Naive thymus-derived CD4-positive, alpha-beta T cell (primary cell): ENCODE data around the gene TRMT112. TPM values are rescaled to one million over a fixed set of nuclear protein-coding genes. Genes with fewer than 3 reads are reported as not detected.

Experiments used
- ATAC-seq: fragments of 150-1000 bp; cut with Tn5 transposase; 2 replicates; pipeline ENCODE4 v1.10.0; 2021; ENCODE audit warnings: mild to moderate bottlenecking, moderate library complexity
- CTCF ChIA-PET: fragments of 350-600 bp; sonication (Branson Sonifier 250); formaldehyde crosslinking; loops from one replicate; lab custom pipeline; 2021; ENCODE audit warnings: antibody characterized with exemption; lab: Charles Lee
- POLR2A ChIA-PET: fragments of 350-600 bp; sonication (Branson Sonifier 250); formaldehyde crosslinking; loops from one replicate; lab custom pipeline; 2021; ENCODE audit warnings: antibody characterized with exemption, inconsistent platforms; lab: Charles Lee
- DNase-seq, 9 donors: peaks; one replicate each; pipeline versions ENCODE4 v3.0.0 to v3.0.0-alpha.2; 2020 to 2022; ENCODE audit warnings: mixed read lengths in 1 of 9
- H3K27ac ChIP-seq: one replicate; pipeline ENCODE4 v1.7.0; 2013; ENCODE audit warnings: mild to moderate bottlenecking, low read depth, low read length, moderate library complexity
- H3K27me3 ChIP-seq, 2 donors: one replicate each; pipeline ENCODE4 v1.7.0; 2013; ENCODE audit warnings: low read length in 2 of 2, mild to moderate bottlenecking in 2 of 2, moderate library complexity in 2 of 2; ENCODE audit not compliant: control insufficient read depth in 2 of 2, insufficient read depth in 2 of 2
- H3K36me3 ChIP-seq, 3 experiments: 1 replicate in 2 of 3; 2 replicates in 1 of 3; pipeline ENCODE4 v1.7.0; 2013; ENCODE audit warnings: low read length in 3 of 3, mild to moderate bottlenecking in 3 of 3, moderate library complexity in 1 of 3; ENCODE audit not compliant: insufficient read depth in 3 of 3, control insufficient read depth in 2 of 3
- H3K4me1 ChIP-seq, 2 donors: one replicate each; pipeline ENCODE4 v1.7.0; 2013; ENCODE audit warnings: low read length in 2 of 2, mild to moderate bottlenecking in 2 of 2, moderate library complexity in 1 of 2; ENCODE audit not compliant: control insufficient read depth in 2 of 2, insufficient read depth in 2 of 2
- H3K4me3 ChIP-seq: 2 replicates; pipeline ENCODE4 v1.7.0; 2013; ENCODE audit warnings: mild to moderate bottlenecking, low read length
- H3K9me3 ChIP-seq, 3 experiments: 1 replicate in 2 of 3; 2 replicates in 1 of 3; pipeline ENCODE4 v1.7.0; 2013; ENCODE audit warnings: low read length in 3 of 3; ENCODE audit not compliant: control insufficient read depth in 2 of 3
- H3K27ac Mint-ChIP-seq, 9 donors: one replicate each; pipeline ENCODE4 v1.8.0; 2020 to 2022; ENCODE audit warnings: mixed read lengths in 9 of 9, mild to moderate bottlenecking in 8 of 9, moderate library complexity in 5 of 9, inconsistent platforms in 2 of 9
- H3K27me3 Mint-ChIP-seq, 5 donors: one replicate each; pipeline ENCODE4 v1.8.0; 2021 to 2022; ENCODE audit warnings: mixed read lengths in 5 of 5, mild to moderate bottlenecking in 1 of 5
- H3K36me3 Mint-ChIP-seq, 5 donors: one replicate each; pipeline ENCODE4 v1.8.0; 2020 to 2022; ENCODE audit warnings: mixed read lengths in 5 of 5, mild to moderate bottlenecking in 3 of 5, inconsistent platforms in 1 of 5
- H3K4me1 Mint-ChIP-seq, 7 donors: one replicate each; pipeline ENCODE4 v1.8.0; 2020 to 2022; ENCODE audit warnings: mixed read lengths in 7 of 7, mild to moderate bottlenecking in 3 of 7, inconsistent platforms in 1 of 7
- H3K4me3 Mint-ChIP-seq, 10 donors: one replicate each; pipeline ENCODE4 v1.8.0; 2020 to 2022; ENCODE audit warnings: mild to moderate bottlenecking in 10 of 10, mixed read lengths in 10 of 10, moderate library complexity in 6 of 10, inconsistent platforms in 2 of 10
- H3K9me3 Mint-ChIP-seq, 11 donors: one replicate each; pipeline ENCODE4 v1.8.0; 2020 to 2022; ENCODE audit warnings: mixed read lengths in 11 of 11, mild to moderate bottlenecking in 4 of 11, inconsistent platforms in 1 of 11, moderate library complexity in 1 of 11
- intact Hi-C, 2 donors: fragments of 100-400 bp; cut with micrococcal nuclease; formaldehyde crosslinking; loops; one replicate each; pipeline ENCODE4 v1.15.1; 2023
- polyA plus RNA-seq, 2 donors: library from polyadenylated mRNA; unstranded; fragments of 300-500 nt; fragmentation: Illumina TruSeq; gene quantifications; one replicate each; pipeline ENCODE4 v1.2.3, GENCODE V29; 2021
- total RNA-seq, 6 experiments: library from RNA in 5 of 6; stranded (reverse) in 5 of 6; gene quantifications; 1 replicate in 5 of 6; 2 replicates in 1 of 6; pipeline ENCODE4 v1.2.3 and lab custom pipeline; 2021 to 2026

TRMT112 gene
- total and polyA plus RNA-seq, 7 experiments from 2014 or later: 90.9 to 613 (median 166) TPM

- peaks cover 0 to 3% (median 0%) of the 10 kb centered on the region in 5 donors for H3K36me3 Mint-ChIP-seq
- no peak overlapping the region for H3K4me3 Mint-ChIP-seq
Measured at GRCh38 chr11:64294774-64295173, 22.6 kb downstream of the TRMT112 start.

GRCh38 chr11:64292460-64293254, 24.7 kb downstream of the TRMT112 start:
- Histone ChIP-seq H3K27me3 (peaks cover 0 to 15% of the 10 kb centered on the region in 2 donors), H3K4me1 (no peaks in the 10 kb centered on the region), H3K36me3 (no peaks in the 10 kb centered on the region), H3K9me3 (no peaks in the 10 kb centered on the region), H3K27ac (no peak overlapping the region), H3K4me3 (no peak overlapping the region)
- ATAC-seq (no peak), DNase-seq (no peak)
- Mint-ChIP-seq H3K27ac (peak overlapping the region in 1 of 9 donors; percentile 43), H3K4me1 (peaks cover 9 to 13% (median 10%) of the 10 kb centered on the region in 7 donors), H3K4me3 (peak overlapping the region in 9 of 10 donors; percentile 36 to 83 (median 66)), H3K36me3 (peaks cover 0 to 3% (median 0%) of the 10 kb centered on the region in 5 donors), H3K27me3 (peaks cover 45 to 65% (median 51%) of the 10 kb centered on the region in 5 donors), H3K9me3 (peaks cover 0 to 2% (median 0%) of the 10 kb centered on the region in 11 donors)
- POLR2A ChIA-PET: interaction anchor here (1.1 to 1.3 kb wide), 2 partner anchors 8 to 107 kb away, joined by 3 to 6 read pairs; partner anchors contain the start of genes BAD and STIP1
- intact Hi-C loops: loop anchor here in 1 of 2 donors (1.0 kb wide), 1 partner anchor 9 kb away; no protein-coding TSS in a partner anchor
- CTCF ChIA-PET: interaction anchor here (0.5 kb wide), 1 partner anchor 88 kb away, joined by 3 read pairs; no protein-coding TSS in a partner anchor

More at GRCh38 chr11:64294774-64295173, 22.6 kb downstream of the TRMT112 start:
- Histone ChIP-seq H3K4me3 (no peak overlapping the region), H3K27ac (no peak overlapping the region), H3K27me3 (peaks cover 3 to 24% of the 10 kb centered on the region in 2 donors), H3K4me1 (peaks cover 1 to 9% of the 10 kb centered on the region in 2 donors), H3K9me3 (no peaks in the 10 kb centered on the region), H3K36me3 (no peaks in the 10 kb centered on the region)
- no peak for ATAC-seq
- ChIA-PET POLR2A (interaction anchor here (0.6 to 0.7 kb wide), 2 partner anchors 68 to 104 kb away, joined by 3 read pairs; no protein-coding TSS in a partner anchor), CTCF (interaction anchor here (0.9 kb wide), 1 partner anchor 91 kb away, joined by 4 read pairs; no protein-coding TSS in a partner anchor)
- Mint-ChIP-seq H3K9me3 (peaks cover 0 to 4% (median 0%) of the 10 kb centered on the region in 11 donors), H3K27ac (peak overlapping the region in 1 of 9 donors; percentile 20), H3K4me1 (peaks cover 12 to 23% (median 18%) of the 10 kb centered on the region in 7 donors), H3K27me3 (peaks cover 57 to 84% (median 64%) of the 10 kb centered on the region in 5 donors)
- no peak for DNase-seq
- intact Hi-C loops: no loop called here

- Mint-ChIP-seq H3K4me3 (peak overlapping the region in 3 of 10 donors; percentile 57 to 83 (median 77)), H3K27me3 (peaks cover 39 to 57% (median 43%) of the 10 kb centered on the region in 5 donors), H3K27ac (no peak overlapping the region), H3K4me1 (peaks cover 5 to 11% (median 8%) of the 10 kb centered on the region in 7 donors), H3K36me3 (peaks cover 0 to 3% (median 0%) of the 10 kb centered on the region in 5 donors), H3K9me3 (peaks cover 0 to 2% (median 0%) of the 10 kb centered on the region in 11 donors)
- no peaks in the 10 kb centered on the region for H3K4me1 ChIP-seq
- H3K27ac ChIP-seq: no peak overlapping the region
- no peaks in the 10 kb centered on the region for H3K9me3 ChIP-seq
- intact Hi-C loops: loop anchor here in 1 of 2 donors (1.0 kb wide), 1 partner anchor 9 kb away; no protein-coding TSS in a partner anchor
- peaks cover 0 to 11% of the 10 kb centered on the region in 2 donors for H3K27me3 ChIP-seq
- ChIA-PET CTCF (no interaction called here), POLR2A (interaction anchor here (1.3 kb wide), 1 partner anchor 106 kb away, joined by 6 read pairs; the partner anchor contains the start of gene STIP1)
- no peak overlapping the region for H3K4me3 ChIP-seq
- ATAC-seq: peak; percentile 57
- no peaks in the 10 kb centered on the region for H3K36me3 ChIP-seq
- peak in 3 of 9 donors; percentile 25 to 28 (median 27) for DNase-seq
Measured at GRCh38 chr11:64291752-64292459, 25.5 kb downstream of the TRMT112 start.

GRCh38 chr11:64291262-64291751, 26.1 kb downstream of the TRMT112 start, which contains the start of gene KCNK4:
TSS of gene KCNK4 (plus strand) at chr11:64291302. CDS start at chr11:64293019, 1,717 bp downstream.
- Histone ChIP-seq H3K9me3 (no peaks in the 10 kb centered on the region), H3K4me1 (peaks cover 0 to under 1% of the 10 kb centered on the region in 2 donors), H3K27me3 (peaks cover 0 to 9% of the 10 kb centered on the region in 2 donors), H3K36me3 (no peaks in the 10 kb centered on the region), H3K4me3 (no peak within 1 kb of the TSS), H3K27ac (no peak within 1 kb of the TSS)
- Mint-ChIP-seq H3K27me3 (peaks cover 35 to 51% (median 37%) of the 10 kb centered on the region in 5 donors), H3K9me3 (peaks cover 0 to 2% (median 0%) of the 10 kb centered on the region in 11 donors), H3K4me1 (peaks cover 11 to 17% (median 14%) of the 10 kb centered on the region in 7 donors), H3K36me3 (peaks cover 0 to 3% (median 0%) of the 10 kb centered on the region in 5 donors), H3K4me3 (peak within 1 kb of the TSS; percentile 28 to 88 (median 66)), H3K27ac (peak within 1 kb of the TSS in 2 of 9 donors; percentile 41 to 50)
- DNase-seq (no peak), ATAC-seq (no peak)
- intact Hi-C loops: no loop called here
- ChIA-PET CTCF (no interaction called here), POLR2A (no interaction called here)

- Histone ChIP-seq H3K4me3 (no peak overlapping the region), H3K27me3 (peaks cover 0 to 9% of the 10 kb centered on the region in 2 donors), H3K36me3 (no peaks in the 10 kb centered on the region), H3K27ac (no peak overlapping the region), H3K4me1 (peaks cover 4 to 5% of the 10 kb centered on the region in 2 donors), H3K9me3 (no peaks in the 10 kb centered on the region)
- peaks cover 28 to 44% (median 36%) of the 10 kb centered on the region in 5 donors for H3K27me3 Mint-ChIP-seq
- DNase-seq (no peak), ATAC-seq (no peak)
- intact Hi-C loops: no loop called here
- H3K4me3 Mint-ChIP-seq: peak overlapping the region; percentile 28 to 88 (median 66)
- ChIA-PET POLR2A (interaction anchor here (0.7 kb wide), 1 partner anchor 27 kb away, joined by 3 read pairs; the partner anchor contains the start of genes PRDX5 and TRMT112), CTCF (interaction anchor here (1.0 to 2.0 kb wide), 3 partner anchors 11 to 86 kb away, joined by 3 to 9 read pairs (median 5); partner anchors contain the start of genes CATSPERZ and NUDT22)
- H3K27ac Mint-ChIP-seq: peak overlapping the region in 2 of 9 donors; percentile 41 to 50
- H3K9me3 Mint-ChIP-seq: peaks cover 0 to 2% (median 0%) of the 10 kb centered on the region in 11 donors
- peaks cover 12 to 20% (median 14%) of the 10 kb centered on the region in 7 donors for H3K4me1 Mint-ChIP-seq
- H3K36me3 Mint-ChIP-seq: peaks cover 0 to 3% (median 0%) of the 10 kb centered on the region in 5 donors
Measured at GRCh38 chr11:64290352-64291261, 26.8 kb downstream of the TRMT112 start.
